Right lobe of liver (tissue), 6 donors: ENCODE measurements around the gene TCERG1. TPM values are rescaled to one million over a fixed set of nuclear protein-coding genes. Genes with fewer than 3 reads are reported as not detected.

Source experiments
- ATAC-seq, 4 donors: fragments of 200-7000 bp; cut with Tn5 transposase; one replicate each; pipeline ENCODE4 v1.9.1; 2020; ENCODE audit warnings: mild to moderate bottlenecking in 4 of 4, moderate library complexity in 4 of 4
- DNase-seq, 3 donors: peaks; one replicate each; pipeline ENCODE4 v3.0.0-alpha.2; 2020
- H3K27ac ChIP-seq, 3 donors: fragments of 200-600 bp; one replicate each; pipeline ENCODE4 v1.8.0; 2022
- H3K27me3 ChIP-seq, 2 donors: fragments of 200-600 bp; one replicate each; pipeline ENCODE4 v1.8.0; 2022
- H3K36me3 ChIP-seq, 4 donors: fragments of 200-600 bp; sonication (generic) in 1 of 4; one replicate each; pipeline versions ENCODE4 v1.5.1 to v1.8.0; 2017 to 2022; ENCODE audit warnings: control low read depth in 1 of 4
- H3K4me1 ChIP-seq, 4 donors: fragments of 200-600 bp; sonication (generic) in 1 of 4; one replicate each; pipeline versions ENCODE4 v1.5.1 to v1.8.0; 2017 to 2022; ENCODE audit warnings: control low read depth in 1 of 4
- H3K4me3 ChIP-seq, 3 donors: fragments of 200-600 bp; one replicate each; pipeline ENCODE4 v1.8.0; 2022
- H3K9me3 ChIP-seq, 4 donors: fragments of 200-600 bp; sonication (generic) in 1 of 4; one replicate each; pipeline versions ENCODE4 v1.5.1 to v1.8.0; 2017 to 2022; ENCODE audit warnings: control low read depth in 1 of 4
- POLR2A ChIP-seq: fragments of 450-650 bp; IDR thresholded peaks from one replicate; pipeline ENCODE4 v1.6.1; 2017; ENCODE audit warnings: antibody characterized with exemption, mild to moderate bottlenecking
- WGBS: methylation state at CpG from one replicate; pipeline ENCODE4 v1.1.6; 2018; ENCODE audit warnings: low coverage, low lambda C conversion rate; ENCODE audit not compliant: insufficient coverage; ENCODE audit errors: missing lambda C conversion rate; 5-methylcytosine and 5-hydroxymethylcytosine counted together
- intact Hi-C, 2 donors: fragments of 100-400 bp; cut with DNase I; formaldehyde crosslinking; loops; one replicate each; pipeline versions ENCODE4 v1.11.2 to v1.14.1; 2022
- total RNA-seq, 6 experiments: library from RNA; depleted of rRNA in 2 of 6; stranded (reverse); fragments of >200 nt in 2 of 6; fragmentation: NEBNext Ultra II Directional in 3 of 6; extraction: Animal tissue kit (Norgen Biotek cat#: 25700) in 3 of 6; gene quantifications; one replicate each; pipeline versions ENCODE4 v1.1.0 to v1.2.4, GENCODE V29; 2016 to 2023
- TF ChIP-seq, protein P1 (sequence below), 4 donors: fragments of 200-600 bp in 3 of 4; fragments of 450-650 bp in 1 of 4; IDR thresholded peaks; one replicate each; pipeline versions ENCODE4 v1.5.1 to v1.8.0; 2016 to 2022; ENCODE audit warnings: antibody characterized with exemption in 4 of 4, mild to moderate bottlenecking in 2 of 4
- donor health status: DM: no; HTN: yes; CAD: no.
- donor health status: DM: no; HTN: no; CAD: no.
- donor health status: DM: no; HTN: no; CAD: no.
- donor health status: DM: no; HTN: yes; CAD: no.
- donor health status: DM: no; HTN: yes; CAD: no.

Gene TCERG1
- total RNA-seq, 6 experiments from 2014 or later: 9.7 to 27.4 (median 18.4) TPM

- TF ChIP-seq POLR2A: no peak
- TF ChIP-seq, protein P1, sequence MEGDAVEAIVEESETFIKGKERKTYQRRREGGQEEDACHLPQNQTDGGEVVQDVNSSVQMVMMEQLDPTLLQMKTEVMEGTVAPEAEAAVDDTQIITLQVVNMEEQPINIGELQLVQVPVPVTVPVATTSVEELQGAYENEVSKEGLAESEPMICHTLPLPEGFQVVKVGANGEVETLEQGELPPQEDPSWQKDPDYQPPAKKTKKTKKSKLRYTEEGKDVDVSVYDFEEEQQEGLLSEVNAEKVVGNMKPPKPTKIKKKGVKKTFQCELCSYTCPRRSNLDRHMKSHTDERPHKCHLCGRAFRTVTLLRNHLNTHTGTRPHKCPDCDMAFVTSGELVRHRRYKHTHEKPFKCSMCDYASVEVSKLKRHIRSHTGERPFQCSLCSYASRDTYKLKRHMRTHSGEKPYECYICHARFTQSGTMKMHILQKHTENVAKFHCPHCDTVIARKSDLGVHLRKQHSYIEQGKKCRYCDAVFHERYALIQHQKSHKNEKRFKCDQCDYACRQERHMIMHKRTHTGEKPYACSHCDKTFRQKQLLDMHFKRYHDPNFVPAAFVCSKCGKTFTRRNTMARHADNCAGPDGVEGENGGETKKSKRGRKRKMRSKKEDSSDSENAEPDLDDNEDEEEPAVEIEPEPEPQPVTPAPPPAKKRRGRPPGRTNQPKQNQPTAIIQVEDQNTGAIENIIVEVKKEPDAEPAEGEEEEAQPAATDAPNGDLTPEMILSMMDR (IDR thresholded peaks at IDR 0.05): no peak
Measured at GRCh38 chr5:146515473-146516150, 68.5 kb downstream of the TCERG1 start.

DNA sequence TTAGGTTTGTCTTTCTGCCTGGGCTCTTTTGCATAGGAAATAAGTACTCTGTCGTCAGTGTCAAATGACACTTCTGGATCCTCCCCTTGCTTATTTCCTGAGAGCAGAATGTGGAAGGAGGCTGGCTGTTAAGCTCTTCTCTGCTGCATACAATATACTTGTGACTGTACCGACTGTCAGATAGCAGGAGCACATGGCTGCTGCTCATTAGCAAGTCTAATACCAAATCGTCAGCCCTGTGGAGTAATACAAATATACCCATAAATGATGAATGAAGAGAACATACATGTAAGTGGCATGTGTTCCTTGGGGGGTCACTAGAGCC lies 69.0 kb downstream of the TCERG1 start, which contains the start of gene GPR151:
Gene GPR151, minus strand, starts transcription at position 40 of the 325 bp plus-strand sequence. CDS start 77 bp downstream, outside the sequence.
- H3K4me3 ChIP-seq: no peak within 1 kb of the TSS
- WGBS: 22% methylated on average over 3 of the region's 3 CpGs
- peaks cover 0 to 18% (median 6%) of the 10 kb centered on the region in 4 donors for H3K36me3 ChIP-seq
- intact Hi-C loops: no loop called here
- no peaks in the 10 kb centered on the region for H3K27me3 ChIP-seq
- ATAC-seq (peak in 1 of 4 donors; percentile 11), DNase-seq (no peak)
- H3K9me3 ChIP-seq: no peaks in the 10 kb centered on the region
- H3K27ac ChIP-seq: no peak within 1 kb of the TSS
- H3K4me1 ChIP-seq: no peaks in the 10 kb centered on the region
- TF ChIP-seq, protein P1 (IDR thresholded peaks at IDR 0.05): no peak
- no peak for TF ChIP-seq POLR2A

More at GRCh38 chr5:146515473-146516150, 68.5 kb downstream of the TCERG1 start:
- H3K27me3 ChIP-seq: no peaks in the 10 kb centered on the region
- 86% methylated on average over 5 of the region's 10 CpGs for WGBS
- H3K36me3 ChIP-seq: peaks cover 0 to 23% (median 9%) of the 10 kb centered on the region in 4 donors
- ATAC-seq (peak in 1 of 4 donors; percentile 13), DNase-seq (no peak)
- no peak overlapping the region for H3K27ac ChIP-seq
- no peak overlapping the region for H3K4me3 ChIP-seq
- H3K9me3 ChIP-seq: no peaks in the 10 kb centered on the region
- intact Hi-C loops: no loop called here
- no peaks in the 10 kb centered on the region for H3K4me1 ChIP-seq

DNA sequence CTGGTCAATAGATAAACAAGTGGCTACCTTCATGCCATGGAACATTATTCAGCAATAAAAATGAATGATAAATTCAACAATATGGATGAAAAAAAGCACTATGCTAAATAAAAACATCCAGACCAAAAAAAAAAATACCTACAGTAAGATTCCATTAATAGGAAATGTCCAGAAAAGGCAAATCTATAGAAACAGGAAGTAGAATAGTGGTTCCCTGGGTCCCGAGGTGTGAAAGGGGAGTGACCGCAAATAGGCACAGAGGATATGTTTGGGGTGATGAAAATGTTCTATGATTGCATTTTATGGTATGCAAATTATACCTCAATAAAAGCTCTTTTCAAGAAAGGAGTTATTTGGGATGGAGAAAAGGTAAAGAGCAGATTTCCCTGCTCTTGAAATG lies 72.4 kb downstream of the TCERG1 start:
- DNase-seq: no peak
- 49% methylated on average over 2 of the region's 2 CpGs for WGBS
- H3K27me3 ChIP-seq: no peaks in the 10 kb centered on the region
- H3K4me1 ChIP-seq: no peaks in the 10 kb centered on the region
- no peak for TF ChIP-seq POLR2A
- TF ChIP-seq, protein P1 (IDR thresholded peaks at IDR 0.05): no peak
- no peaks in the 10 kb centered on the region for H3K36me3 ChIP-seq
- H3K4me3 ChIP-seq: no peak overlapping the region
- ATAC-seq: no peak
- no peak overlapping the region for H3K27ac ChIP-seq
- intact Hi-C loops: no loop called here
- no peaks in the 10 kb centered on the region for H3K9me3 ChIP-seq

- no peak for DNase-seq
- TF ChIP-seq, protein P1 (IDR thresholded peaks at IDR 0.05): no peak
- no peak for TF ChIP-seq POLR2A
- H3K27ac ChIP-seq: no peak overlapping the region
- no peaks in the 10 kb centered on the region for H3K36me3 ChIP-seq
- WGBS: 93% methylated on average over 2 of the region's 2 CpGs
- no peaks in the 10 kb centered on the region for H3K27me3 ChIP-seq
- H3K4me1 ChIP-seq: no peaks in the 10 kb centered on the region
- H3K4me3 ChIP-seq: no peak overlapping the region
- H3K9me3 ChIP-seq: no peaks in the 10 kb centered on the region
- ATAC-seq: no peak
- intact Hi-C loops: no loop called here
Measured at GRCh38 chr5:146520731-146521130, 73.6 kb downstream of the TCERG1 start.
